IPS-18c (cell line): Measurements from ENCODE around the gene GRWD1.
A peak's percentile ranks its signal among the peaks of the same experiment; 100 is the strongest.

Experiments
- H3K4me3 ChIP-seq: 2 replicates; pipeline ENCODE4 v1.7.0; 2013; ENCODE audit warnings: low read depth, mild to moderate bottlenecking, low read length, moderate library complexity; ENCODE audit not compliant: insufficient read depth
- H3K9me3 ChIP-seq: one replicate; pipeline ENCODE4 v1.6.1; 2013; ENCODE audit warnings: mild to moderate bottlenecking, low read length, moderate library complexity; ENCODE audit not compliant: control insufficient read depth, insufficient read depth

The GRWD1 gene

GRCh38 chr19:48469934-48470680 lies 24.3 kb downstream of the GRWD1 start:
- Histone ChIP-seq H3K9me3 (no peaks in the 10 kb centered on the region), H3K4me3 (peak overlapping the region; percentile 97)

GRCh38 chr19:48470856-48471255 lies 25.1 kb downstream of the GRWD1 start:
- H3K4me3 ChIP-seq: no peak overlapping the region

GRCh38 chr19:48471836-48472235 lies 26.1 kb downstream of the GRWD1 start:
- H3K4me3 ChIP-seq: no peak overlapping the region

More at GRCh38 chr19:48470856-48471255, 25.1 kb downstream of the GRWD1 start:
- no peaks in the 10 kb centered on the region for H3K9me3 ChIP-seq

GRCh38 chr19:48473161-48473966 lies 27.6 kb downstream of the GRWD1 start:
- Histone ChIP-seq H3K4me3 (no peak overlapping the region), H3K9me3 (no peaks in the 10 kb centered on the region)

More at GRCh38 chr19:48471836-48472235, 26.1 kb downstream of the GRWD1 start:
- no peaks in the 10 kb centered on the region for H3K9me3 ChIP-seq

GRCh38 chr19:48474084-48474592 lies 28.4 kb downstream of the GRWD1 start:
- H3K9me3 ChIP-seq: no peaks in the 10 kb centered on the region
- H3K4me3 ChIP-seq: no peak overlapping the region

GRCh38 chr19:48475369-48476068 lies 29.7 kb downstream of the GRWD1 start:
- no peaks in the 10 kb centered on the region for H3K9me3 ChIP-seq
- no peak overlapping the region for H3K4me3 ChIP-seq

GRCh38 chr19:48476176-48476575 lies 30.4 kb downstream of the GRWD1 start:
- no peaks in the 10 kb centered on the region for H3K9me3 ChIP-seq

GRCh38 chr19:48477067-48477685 lies 31.4 kb downstream of the GRWD1 start:
- Histone ChIP-seq H3K4me3 (no peak overlapping the region), H3K9me3 (no peaks in the 10 kb centered on the region)

More at GRCh38 chr19:48476176-48476575, 30.4 kb downstream of the GRWD1 start:
- H3K4me3 ChIP-seq: no peak overlapping the region

GRCh38 chr19:48477698-48478338 lies 32.0 kb downstream of the GRWD1 start:
- no peak overlapping the region for H3K4me3 ChIP-seq
- H3K9me3 ChIP-seq: no peaks in the 10 kb centered on the region

- no peak overlapping the region for H3K4me3 ChIP-seq
- no peaks in the 10 kb centered on the region for H3K9me3 ChIP-seq
Observed at GRCh38 chr19:48478339-48479256, 32.8 kb downstream of the GRWD1 start.

- Histone ChIP-seq H3K4me3 (no peak overlapping the region), H3K9me3 (no peaks in the 10 kb centered on the region)
Observed at GRCh38 chr19:48479686-48480085, 33.9 kb downstream of the GRWD1 start.

GRCh38 chr19:48480183-48480557 lies 34.4 kb downstream of the GRWD1 start:
- Histone ChIP-seq H3K9me3 (no peaks in the 10 kb centered on the region), H3K4me3 (peak overlapping the region; percentile 39; the same call in 1 of the 2 replicates)

GRCh38 chr19:48480558-48481500 lies 35.0 kb downstream of the GRWD1 start:
- H3K9me3 ChIP-seq: no peaks in the 10 kb centered on the region
- peak overlapping the region; percentile 39; the same call in 1 of the 2 replicates for H3K4me3 ChIP-seq

GRCh38 chr19:48481846-48482639 lies 36.3 kb downstream of the GRWD1 start:
- Histone ChIP-seq H3K4me3 (no peak overlapping the region), H3K9me3 (no peaks in the 10 kb centered on the region)
